ENCODE measurements around the gene WWOX. TPM values are rescaled to one million over a fixed set of nuclear protein-coding genes. Genes with fewer than 3 reads are reported as not detected.

WWOX gene
- total RNA-seq, 1 donor from 2014 or later: 29.6 TPM

DNA sequence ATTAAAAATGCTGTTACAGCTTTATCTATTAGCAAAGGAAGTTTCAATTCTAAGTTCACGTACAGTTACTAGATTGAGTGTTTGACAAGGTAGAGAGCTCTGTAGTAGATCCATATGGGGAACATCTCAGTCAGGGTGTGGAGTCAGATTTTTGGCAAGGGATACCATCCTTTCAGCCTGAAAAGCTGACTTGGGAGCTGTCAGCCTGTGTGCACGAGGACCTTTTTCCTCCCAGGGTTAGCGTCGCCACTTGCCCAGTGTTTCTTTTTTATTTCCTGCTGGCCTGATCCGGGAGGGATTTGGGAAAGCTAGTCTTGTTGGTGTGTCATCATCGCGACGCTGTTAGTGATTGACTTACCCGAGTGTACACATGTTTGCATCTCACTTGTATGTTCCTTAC, 29.5 kb downstream of the WWOX start:
- TF ChIP-seq CTCF (conservative IDR thresholded peaks at IDR 0.05; ENCODE audit: low read depth, low read length): no peak
- no peak for DNase-seq (ENCODE audit: low read depth)
- H3K4me3 ChIP-seq (ENCODE audit: low read depth, low read length): no peak overlapping the region

DNA sequence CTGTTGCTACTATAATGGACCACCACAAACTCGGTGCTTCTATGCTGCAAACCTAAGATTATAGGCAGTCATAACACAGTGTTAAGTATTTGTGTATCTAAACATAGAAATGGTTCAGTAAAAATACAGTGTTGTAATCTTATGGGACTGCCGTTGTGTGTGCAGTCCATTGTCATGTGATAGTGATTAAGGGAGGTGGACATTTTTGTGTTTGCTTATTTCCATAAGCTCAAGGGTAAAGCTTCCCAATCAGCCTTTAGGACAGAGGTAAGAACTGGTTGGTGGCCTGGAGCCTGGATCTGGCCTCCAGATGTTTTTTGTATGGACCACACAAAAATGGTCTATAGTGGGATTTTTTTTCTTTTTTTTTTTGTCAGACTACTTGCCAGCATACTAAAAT, 29.9 kb downstream of the WWOX start:
- no peak overlapping the region for H3K4me3 ChIP-seq (ENCODE audit: low read depth, low read length)
- TF ChIP-seq CTCF (conservative IDR thresholded peaks at IDR 0.05; ENCODE audit: low read depth, low read length): no peak
- no peak for DNase-seq (ENCODE audit: low read depth)

DNA sequence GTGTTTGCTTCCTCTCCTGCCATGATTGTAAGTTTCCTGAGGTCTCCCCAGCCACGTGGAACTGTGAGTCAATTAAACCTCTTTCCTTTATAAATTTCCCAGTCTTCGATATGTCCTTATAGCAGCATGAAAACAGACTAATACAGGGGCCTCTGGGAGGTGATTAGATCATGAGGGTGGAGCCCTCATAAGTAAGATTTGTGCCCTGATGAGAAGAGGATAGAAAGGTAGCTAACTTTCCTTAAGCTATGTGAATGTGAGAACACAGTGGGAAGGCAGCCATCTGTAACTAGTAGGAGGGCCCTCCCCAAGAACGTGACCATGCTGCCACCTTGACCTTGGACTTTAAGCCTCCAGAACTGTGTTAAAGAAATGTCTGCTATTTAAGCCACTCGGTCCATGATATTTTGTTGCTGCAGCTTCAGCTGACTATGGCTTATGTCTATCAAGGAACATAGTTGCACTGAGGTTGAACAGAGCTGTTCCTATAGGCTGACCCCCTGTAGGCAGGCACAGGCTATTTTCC, 30.7 kb downstream of the WWOX start:
- no peak for DNase-seq (ENCODE audit: low read depth)
- no peak for TF ChIP-seq CTCF (conservative IDR thresholded peaks at IDR 0.05; ENCODE audit: low read depth, low read length)
- no peak overlapping the region for H3K4me3 ChIP-seq (ENCODE audit: low read depth, low read length)

- no peak for TF ChIP-seq CTCF (conservative IDR thresholded peaks at IDR 0.05; ENCODE audit: low read depth, low read length)
- no peak overlapping the region for H3K4me3 ChIP-seq (ENCODE audit: low read depth, low read length)
- no peak for DNase-seq (ENCODE audit: low read depth)
Measured at GRCh38 chr16:78130950-78131349, 31.5 kb downstream of the WWOX start.

DNA sequence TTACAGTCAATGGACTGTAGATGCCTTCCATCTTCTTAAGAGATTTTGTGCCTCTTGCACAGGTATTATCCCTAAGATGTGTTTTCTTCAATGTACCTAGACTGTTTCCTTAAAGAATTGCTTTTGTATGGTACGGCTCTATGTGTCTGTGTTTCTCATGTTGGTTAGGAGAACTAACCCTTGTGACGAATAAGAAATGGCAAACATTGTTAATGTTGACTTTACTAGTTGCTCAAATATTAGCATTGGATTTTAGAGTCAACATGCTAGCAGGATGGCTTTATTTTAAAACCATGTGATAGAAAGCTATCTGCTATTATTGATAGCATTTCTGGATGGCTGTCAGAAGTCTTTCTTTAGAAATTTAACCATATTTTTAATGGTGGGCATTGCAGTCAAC, 34.5 kb downstream of the WWOX start:
- DNase-seq (ENCODE audit: low read depth): no peak
- no peak for TF ChIP-seq CTCF (conservative IDR thresholded peaks at IDR 0.05; ENCODE audit: low read depth, low read length)
- no peak overlapping the region for H3K4me3 ChIP-seq (ENCODE audit: low read depth, low read length)

DNA sequence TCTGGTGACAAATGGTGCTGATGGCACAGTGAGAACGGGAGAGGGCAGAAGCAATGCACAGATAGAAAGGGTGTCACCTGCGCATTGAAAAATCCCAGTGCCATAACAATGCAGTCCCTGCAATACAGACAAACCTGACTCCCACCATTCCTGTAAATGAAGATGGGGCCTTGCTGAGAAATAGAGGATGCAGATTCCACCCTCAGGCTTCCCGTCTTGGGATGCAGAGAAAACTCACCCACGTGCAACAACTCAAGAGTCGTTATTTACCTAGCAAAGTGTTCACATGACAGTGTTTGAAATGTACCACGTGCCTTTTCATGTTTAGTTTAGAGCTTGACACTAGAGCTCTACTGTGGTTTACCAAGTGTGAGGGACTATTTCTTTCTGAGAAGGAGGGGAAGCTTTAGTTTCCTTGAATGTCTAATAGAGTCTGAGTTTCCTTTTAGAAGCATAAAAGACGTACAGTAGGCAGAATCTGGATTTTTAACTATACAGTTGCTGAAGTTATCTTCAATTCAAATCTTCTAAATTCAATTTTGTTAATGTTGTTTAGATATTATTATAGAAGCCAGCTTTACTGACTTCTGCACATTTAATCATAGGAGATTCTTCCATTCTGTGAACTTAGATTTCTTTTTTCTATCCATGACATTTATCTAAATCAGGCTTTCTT, 35.6 kb downstream of the WWOX start:
- H3K4me3 ChIP-seq (ENCODE audit: low read depth, low read length): no peak overlapping the region
- DNase-seq (ENCODE audit: low read depth): no peak
- TF ChIP-seq CTCF (conservative IDR thresholded peaks at IDR 0.05; ENCODE audit: low read depth, low read length): no peak

GRCh38 chr16:78137179-78137578, 37.7 kb downstream of the WWOX start:
- DNase-seq (ENCODE audit: low read depth): no peak
- TF ChIP-seq CTCF (conservative IDR thresholded peaks at IDR 0.05; ENCODE audit: low read depth, low read length): no peak
- no peak overlapping the region for H3K4me3 ChIP-seq (ENCODE audit: low read depth, low read length)

Data from epithelial cell of proximal tubule (primary cell).